Kidney (tissue), 14 donors: ENCODE results near the gene LRRC2. TPM values are rescaled to one million over a fixed set of nuclear protein-coding genes. Genes with fewer than 3 reads are reported as not detected.

Source experiments
- DNase-seq, 5 donors: peaks; one replicate each; pipeline ENCODE4 v3.0.0-alpha.2; 2013 to 2020
- FAIRE-seq: peaks from 2 replicates; lab custom pipeline; 2012; peaks lifted over from hg19 to GRCh38; lab: Jason Lieb, UNC
- H3K27ac ChIP-seq, 2 donors: one replicate each; pipeline ENCODE4 v1.7.0; 2013; ENCODE audit warnings: low read depth in 2 of 2, low read length in 2 of 2, inconsistent platforms in 1 of 2
- H3K27me3 ChIP-seq: one replicate; pipeline ENCODE4 v1.7.1; 2013; ENCODE audit warnings: low read length, inconsistent platforms; ENCODE audit not compliant: control insufficient read depth, insufficient read depth
- H3K36me3 ChIP-seq, 3 donors: one replicate each; pipeline versions ENCODE4 v1.7.0 to v1.7.1; 2013; ENCODE audit warnings: low read length in 3 of 3, control low read depth in 1 of 3, inconsistent platforms in 1 of 3; ENCODE audit not compliant: insufficient read depth in 3 of 3, control insufficient read depth in 2 of 3
- H3K4me1 ChIP-seq, 3 donors: one replicate each; pipeline versions ENCODE4 v1.7.0 to v1.7.1; 2013; ENCODE audit warnings: low read length in 3 of 3, inconsistent platforms in 1 of 3, low read depth in 1 of 3; ENCODE audit not compliant: control insufficient read depth in 2 of 3, insufficient read depth in 2 of 3
- H3K4me3 ChIP-seq, 3 donors: one replicate each; pipeline versions ENCODE4 v1.7.0 to v1.8.1; 2013; ENCODE audit warnings: low read length in 3 of 3, control low read depth in 1 of 3, inconsistent platforms in 1 of 3
- H3K9ac ChIP-seq, 3 donors: one replicate each; pipeline versions ENCODE4 v1.7.0 to v1.7.1; 2013; ENCODE audit warnings: low read length in 3 of 3, control low read depth in 1 of 3, inconsistent platforms in 1 of 3
- H3K9me3 ChIP-seq, 3 donors: one replicate each; pipeline versions ENCODE4 v1.7.0 to v1.7.1; 2013; ENCODE audit warnings: low read length in 3 of 3, control low read depth in 1 of 3, inconsistent platforms in 1 of 3; ENCODE audit not compliant: control insufficient read depth in 2 of 3, insufficient read depth in 1 of 3
- intact Hi-C: fragments of 100-400 bp; cut with DNase I; formaldehyde crosslinking; loops from one replicate; pipeline ENCODE4 v1.11.1; 2022
- polyA plus RNA-seq: library from polyadenylated mRNA; stranded (reverse); fragments of 350-450 nt; fragmentation: Illumina TruSeq; extraction: RNeasy Lipid Tissue Mini Kit (QIAGEN cat#74804); gene quantifications from one replicate; pipeline ENCODE4 v1.2.3, GENCODE V29; 2014; ENCODE audit warnings: low read depth, low replicate concordance; ENCODE audit not compliant: insufficient read depth
- total RNA-seq: library from RNA; stranded (reverse); fragmentation: NEBNext Ultra II Directional; extraction: Animal tissue kit (Norgen Biotek cat#: 25700); gene quantifications from one replicate; pipeline ENCODE4 v1.2.1, GENCODE V29; 2021
- TF ChIP-seq, protein P1 (sequence below): IDR thresholded peaks from 3 replicates; pipeline ENCODE4 v1.5.1; 2012; ENCODE audit warnings: mild to moderate bottlenecking, moderate library complexity, borderline replicate concordance; ENCODE audit not compliant: insufficient read depth; ENCODE audit errors: extremely low read depth
- donor health status: control.
- donor health status: control.
- donor health status: control.
- donor health status: control.
- donor health status: control.
- donor health status: DM: yes; HTN: yes; CAD: no.
- donor health status: Normal renal cell carcinoma (clear cell type).

LRRC2 gene
- total and polyA plus RNA-seq, 2 donors from 2014 or later: 3.4 to 7.5 TPM

DNA sequence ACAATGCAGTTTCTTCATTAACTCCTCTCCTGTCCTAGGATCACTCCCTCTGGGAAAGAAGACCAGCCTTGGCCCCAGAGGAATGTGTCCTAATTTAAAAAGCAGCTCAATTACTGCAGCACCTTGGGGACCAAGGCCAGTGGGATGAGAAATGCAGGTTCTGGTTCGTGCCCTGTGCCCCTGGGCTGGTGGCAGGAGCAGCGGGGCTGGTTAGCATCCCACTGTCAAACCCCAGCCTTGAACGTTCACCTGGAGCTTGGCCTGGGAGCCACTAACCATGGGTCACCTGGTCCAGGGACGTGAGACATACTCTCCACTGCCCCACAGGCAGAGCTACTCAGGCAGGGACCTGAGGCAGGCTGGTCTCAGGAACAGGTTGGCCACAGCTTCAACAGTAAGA is 76.7 kb downstream of the LRRC2 start:
- Histone ChIP-seq H3K4me3 (no peak overlapping the region), H3K27me3 (no peaks in the 10 kb centered on the region), H3K27ac (no peak overlapping the region), H3K4me1 (peaks cover 0 to 24% (median 9%) of the 10 kb centered on the region in 3 donors), H3K9me3 (no peaks in the 10 kb centered on the region), H3K36me3 (no peaks in the 10 kb centered on the region), H3K9ac (no peak overlapping the region)
- DNase-seq (no peak), FAIRE-seq (no peak)
- TF ChIP-seq, protein P1, sequence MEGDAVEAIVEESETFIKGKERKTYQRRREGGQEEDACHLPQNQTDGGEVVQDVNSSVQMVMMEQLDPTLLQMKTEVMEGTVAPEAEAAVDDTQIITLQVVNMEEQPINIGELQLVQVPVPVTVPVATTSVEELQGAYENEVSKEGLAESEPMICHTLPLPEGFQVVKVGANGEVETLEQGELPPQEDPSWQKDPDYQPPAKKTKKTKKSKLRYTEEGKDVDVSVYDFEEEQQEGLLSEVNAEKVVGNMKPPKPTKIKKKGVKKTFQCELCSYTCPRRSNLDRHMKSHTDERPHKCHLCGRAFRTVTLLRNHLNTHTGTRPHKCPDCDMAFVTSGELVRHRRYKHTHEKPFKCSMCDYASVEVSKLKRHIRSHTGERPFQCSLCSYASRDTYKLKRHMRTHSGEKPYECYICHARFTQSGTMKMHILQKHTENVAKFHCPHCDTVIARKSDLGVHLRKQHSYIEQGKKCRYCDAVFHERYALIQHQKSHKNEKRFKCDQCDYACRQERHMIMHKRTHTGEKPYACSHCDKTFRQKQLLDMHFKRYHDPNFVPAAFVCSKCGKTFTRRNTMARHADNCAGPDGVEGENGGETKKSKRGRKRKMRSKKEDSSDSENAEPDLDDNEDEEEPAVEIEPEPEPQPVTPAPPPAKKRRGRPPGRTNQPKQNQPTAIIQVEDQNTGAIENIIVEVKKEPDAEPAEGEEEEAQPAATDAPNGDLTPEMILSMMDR: no peak
- intact Hi-C loops: no loop called here

DNA sequence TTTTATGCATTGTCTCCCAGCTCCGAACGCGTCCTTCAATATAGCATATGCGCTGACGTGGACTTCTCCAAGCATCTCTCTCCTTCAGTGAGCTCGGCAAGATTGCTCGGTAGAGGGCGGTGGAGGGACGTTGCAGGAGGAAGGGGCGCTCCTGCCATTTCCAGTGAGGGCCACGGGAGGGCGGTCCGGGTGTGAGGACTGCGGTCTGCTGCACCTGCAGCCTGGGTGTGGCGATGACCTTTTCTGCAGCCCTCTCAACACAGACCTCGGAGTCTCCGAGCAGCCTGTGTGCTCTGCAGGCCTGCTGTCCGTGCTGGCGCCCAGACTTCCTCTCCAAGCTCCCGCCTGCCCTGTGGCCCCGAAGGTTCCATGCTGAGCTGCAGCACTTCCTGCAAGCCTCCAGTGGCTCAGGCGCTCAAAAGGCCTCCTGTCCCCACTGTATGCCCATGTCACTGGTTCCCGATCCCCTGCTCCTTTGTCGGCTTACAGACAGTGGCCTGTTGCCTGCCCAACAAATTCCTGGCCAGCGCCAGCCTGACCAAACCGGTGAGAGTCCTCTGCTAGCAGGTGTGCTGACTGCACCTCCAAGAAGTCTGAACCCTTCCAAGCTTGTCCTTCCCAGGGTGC is 77.3 kb downstream of the LRRC2 start:
- DNase-seq: peak; percentile 93 to 97 (median 94)
- peak; percentile 15 for FAIRE-seq
- H3K27me3 ChIP-seq: no peaks in the 10 kb centered on the region
- TF ChIP-seq, protein P1: peak; percentile 100
- intact Hi-C loops: no loop called here
- no peaks in the 10 kb centered on the region for H3K9me3 ChIP-seq
- peaks cover 0 to 24% (median 9%) of the 10 kb centered on the region in 3 donors for H3K4me1 ChIP-seq
- no peak overlapping the region for H3K9ac ChIP-seq
- peak overlapping the region in 1 of 3 donors; percentile 19 for H3K4me3 ChIP-seq
- H3K27ac ChIP-seq: no peak overlapping the region
- no peaks in the 10 kb centered on the region for H3K36me3 ChIP-seq

DNA sequence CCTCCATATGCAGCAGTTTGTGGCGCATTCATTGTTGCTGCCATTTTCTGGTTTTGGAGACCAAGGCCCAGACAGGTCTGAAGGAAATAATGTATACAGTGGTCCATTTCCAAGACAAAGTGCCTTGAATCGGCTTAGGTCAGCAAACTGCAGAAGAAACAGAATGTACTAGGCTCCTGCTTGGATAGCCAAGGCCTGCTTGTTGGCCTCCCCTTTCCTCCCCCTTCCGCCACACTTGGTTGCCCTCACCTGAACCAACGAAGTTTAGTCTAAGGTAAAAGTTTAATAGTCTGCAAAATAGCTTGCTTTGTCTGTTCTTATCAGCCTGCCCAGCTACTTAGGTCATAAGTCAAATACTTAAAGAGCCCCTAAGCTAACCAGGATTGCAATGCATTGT is 80.3 kb downstream of the LRRC2 start:
- TF ChIP-seq, protein P1: no peak
- DNase-seq (peak in 3 of 5 donors; percentile 42 to 57 (median 53)), FAIRE-seq (no peak)
- no peaks in the 10 kb centered on the region for H3K27me3 ChIP-seq
- H3K27ac ChIP-seq: peak overlapping the region; percentile 25 to 78
- no peaks in the 10 kb centered on the region for H3K9me3 ChIP-seq
- peaks cover 0 to 24% (median 13%) of the 10 kb centered on the region in 3 donors for H3K4me1 ChIP-seq
- no peak overlapping the region for H3K4me3 ChIP-seq
- H3K36me3 ChIP-seq: no peaks in the 10 kb centered on the region
- no peak overlapping the region for H3K9ac ChIP-seq
- intact Hi-C loops: no loop called here
